IMR-90 (cell line): ENCODE data around the gene PPHLN1.

Experiments used
- BHLHE40 ChIP-seq: fragments of 150-350 bp; IDR thresholded peaks from 2 replicates; pipeline ENCODE4 v1.6.1; 2016; ENCODE audit warnings: mild to moderate bottlenecking, low read depth, low read length
- CTCF ChIP-seq: conservative IDR thresholded peaks from 2 replicates; pipeline ENCODE4 v1.5.1; 2012; ENCODE audit warnings: mild to moderate bottlenecking, low read depth, low read length, improper control_type of control experiment
- MXI1 ChIP-seq: IDR thresholded peaks from 2 replicates; pipeline ENCODE4 v1.6.1; 2012; ENCODE audit warnings: low read depth, mild to moderate bottlenecking, low read length, moderate library complexity, borderline replicate concordance

- TF ChIP-seq BHLHE40, result no peak
- TF ChIP-seq CTCF, result no peak
- TF ChIP-seq MXI1, result no peak
These were observed 48.4 kb upstream of the PPHLN1 start for GRCh38 chr12:42277396-42278127.
